IPS DF 6.9 (cell line): Measurements from ENCODE around the gene C8G.

ENCODE experiments used
- DNase-seq: peaks from one replicate; pipeline ENCODE4 v3.0.0-alpha.2; 2013; ENCODE audit warnings: low read depth, low spot score
- H3K27ac ChIP-seq: one replicate; pipeline ENCODE4 v1.5.1; 2013; ENCODE audit warnings: low read length, control low read depth
- H3K27me3 ChIP-seq: 2 replicates; pipeline ENCODE4 v1.6.1; 2013; ENCODE audit warnings: mild to moderate bottlenecking, low read length; ENCODE audit not compliant: control insufficient read depth, insufficient read depth
- H3K36me3 ChIP-seq: 2 replicates; pipeline ENCODE4 v1.6.1; 2013; ENCODE audit warnings: low read length; ENCODE audit not compliant: control insufficient read depth, insufficient read depth
- H3K4me1 ChIP-seq: 2 replicates; pipeline ENCODE4 v1.6.1; 2013; ENCODE audit warnings: low read length; ENCODE audit not compliant: control insufficient read depth, insufficient read depth
- H3K4me3 ChIP-seq: 2 replicates; pipeline ENCODE4 v1.5.1; 2013; ENCODE audit warnings: mild to moderate bottlenecking, low read length
- H3K9me3 ChIP-seq: 2 replicates; pipeline ENCODE4 v1.6.1; 2013; ENCODE audit warnings: low read length, inconsistent platforms; ENCODE audit not compliant: control insufficient read depth, insufficient read depth
- WGBS: extraction: QIAGEN DNeasy Blood & Tissue Kit; methylation state at CpG from one replicate; pipeline ENCODE4 v1.1.7; 2013; ENCODE audit warnings: mixed read lengths, missing lambda C conversion rate; ENCODE audit not compliant: insufficient read length, insufficient coverage; 5-methylcytosine and 5-hydroxymethylcytosine counted together

Gene C8G

DNA sequence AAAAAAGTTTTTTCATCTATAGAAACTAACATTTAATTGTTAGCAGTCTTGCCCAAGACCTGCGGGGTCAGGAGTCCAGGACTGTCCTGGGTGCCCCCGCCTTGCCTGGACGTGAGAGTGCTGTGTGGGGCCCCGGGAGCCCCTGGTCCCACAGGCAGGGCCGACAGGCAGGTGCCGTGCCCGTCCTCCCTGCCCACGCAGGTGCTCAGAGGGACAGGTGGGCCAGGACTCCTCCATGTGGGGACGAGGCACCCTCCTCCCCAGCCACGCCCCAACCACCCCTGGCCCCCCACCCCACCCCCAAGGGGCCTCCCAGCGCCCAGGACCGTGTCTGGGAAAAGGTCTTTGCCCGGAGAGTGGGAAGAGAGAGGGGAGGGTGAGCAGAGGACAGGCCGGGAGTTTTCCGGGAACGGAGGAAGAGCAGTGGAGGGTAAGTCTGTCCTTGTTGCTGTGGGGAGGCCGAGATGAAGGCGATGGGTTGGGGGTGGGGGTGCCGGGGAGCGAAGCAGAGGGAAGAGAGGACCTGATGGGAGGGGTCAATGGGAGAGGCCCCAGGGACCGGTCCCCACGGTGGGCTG, 4.3 kb downstream of the C8G start:
- Histone ChIP-seq H3K4me3 (peak overlapping the region; percentile 59; the same call in 1 of the 2 replicates), H3K27me3 (no peaks in the 10 kb centered on the region), H3K4me1 (peaks cover 3% of the 10 kb centered on the region; the same call in 1 of the 2 replicates), H3K27ac (no peak overlapping the region), H3K9me3 (no peaks in the 10 kb centered on the region), H3K36me3 (no peaks in the 10 kb centered on the region)
- no peak for DNase-seq
- no CpG with 5 or more reads among the region's 22 CpGs for WGBS

DNA sequence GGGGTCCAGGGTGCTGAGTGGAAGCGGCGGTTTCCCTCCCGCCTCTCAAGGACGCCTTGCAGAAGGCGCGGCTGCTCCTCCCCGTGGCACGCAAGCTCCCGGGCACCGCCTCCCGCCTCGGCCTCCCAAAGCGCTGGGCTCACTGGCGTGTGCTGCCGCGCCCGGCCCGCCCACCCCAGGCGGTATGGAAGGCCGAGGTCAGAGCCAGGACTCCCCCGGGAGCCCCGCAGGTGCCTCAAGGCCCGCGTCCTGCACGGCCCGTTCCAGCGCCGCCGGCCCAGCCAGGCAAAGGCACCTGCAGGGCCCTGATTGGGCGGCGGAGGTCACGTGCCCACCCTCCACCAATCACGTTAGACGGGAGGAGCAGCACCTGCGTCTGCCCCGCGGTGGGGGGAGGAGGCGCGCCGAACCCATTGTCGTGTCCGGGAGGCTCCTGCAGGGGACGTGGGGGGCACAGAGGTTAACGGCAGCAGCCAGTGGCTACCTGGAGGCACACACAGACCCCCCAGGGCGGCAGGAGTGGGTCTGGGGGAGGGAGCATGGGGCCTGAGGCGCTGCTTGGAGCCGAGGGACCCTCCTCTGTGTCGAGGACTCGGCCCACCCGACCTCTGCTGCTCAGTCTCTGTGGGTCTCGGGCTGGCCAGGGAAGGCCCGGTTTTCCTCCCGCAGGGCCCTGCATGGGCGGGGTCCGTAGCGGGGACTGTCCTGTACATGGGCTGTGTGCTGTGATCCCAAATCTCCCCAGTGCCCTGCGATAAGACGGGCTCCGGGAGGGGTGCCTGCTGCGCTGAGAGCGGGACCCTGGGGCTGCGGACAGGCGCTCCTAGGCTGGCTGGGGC, 5.0 kb downstream of the C8G start:
- no peaks in the 10 kb centered on the region for H3K27me3 ChIP-seq
- no peak overlapping the region for H3K27ac ChIP-seq
- H3K36me3 ChIP-seq: no peaks in the 10 kb centered on the region; the same call in 1 of the 2 replicates
- DNase-seq: peak; percentile 85
- peaks cover under 1% of the 10 kb centered on the region; the same call in 1 of the 2 replicates for H3K4me1 ChIP-seq
- no peaks in the 10 kb centered on the region for H3K9me3 ChIP-seq
- H3K4me3 ChIP-seq: peak overlapping the region; percentile 59
- WGBS: no CpG with 5 or more reads among the region's 63 CpGs

DNA sequence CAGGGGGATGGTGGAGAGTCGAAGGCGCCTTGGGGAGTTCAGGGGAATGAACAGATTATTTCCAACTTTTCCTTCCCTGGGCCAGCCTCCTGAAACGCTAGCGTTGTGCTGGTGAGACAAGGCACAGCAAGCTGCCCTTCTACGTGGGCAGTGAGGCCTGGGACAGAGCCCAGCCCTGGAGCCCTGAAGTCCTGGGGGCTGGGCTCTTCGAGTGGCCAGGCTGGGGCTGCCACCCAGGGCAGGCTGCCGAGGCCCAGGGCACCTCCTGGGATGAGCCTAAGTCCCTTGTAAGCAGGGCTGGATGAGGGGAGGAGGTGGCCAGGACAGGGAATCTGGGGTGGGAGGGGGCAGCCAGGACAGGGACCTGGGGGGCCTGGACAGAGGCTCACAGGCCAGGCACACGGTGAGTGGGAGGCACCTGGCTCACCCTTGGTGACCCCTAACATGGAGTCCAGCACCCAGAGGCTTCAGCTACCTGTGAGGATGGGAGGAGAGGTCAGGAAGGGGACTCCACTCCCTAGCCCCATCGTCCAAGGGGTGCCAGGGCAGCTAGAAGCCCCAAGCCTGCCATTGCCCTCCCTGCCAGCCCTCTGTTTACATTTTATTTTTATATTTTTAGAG, 5.7 kb downstream of the C8G start:
- WGBS: no CpG with 5 or more reads among the region's 9 CpGs
- Histone ChIP-seq H3K27ac (no peak overlapping the region), H3K4me3 (no peak overlapping the region), H3K36me3 (no peaks in the 10 kb centered on the region; the same call in 1 of the 2 replicates), H3K9me3 (no peaks in the 10 kb centered on the region), H3K4me1 (no peaks in the 10 kb centered on the region; the same call in 1 of the 2 replicates), H3K27me3 (no peaks in the 10 kb centered on the region)
- DNase-seq: no peak

DNA sequence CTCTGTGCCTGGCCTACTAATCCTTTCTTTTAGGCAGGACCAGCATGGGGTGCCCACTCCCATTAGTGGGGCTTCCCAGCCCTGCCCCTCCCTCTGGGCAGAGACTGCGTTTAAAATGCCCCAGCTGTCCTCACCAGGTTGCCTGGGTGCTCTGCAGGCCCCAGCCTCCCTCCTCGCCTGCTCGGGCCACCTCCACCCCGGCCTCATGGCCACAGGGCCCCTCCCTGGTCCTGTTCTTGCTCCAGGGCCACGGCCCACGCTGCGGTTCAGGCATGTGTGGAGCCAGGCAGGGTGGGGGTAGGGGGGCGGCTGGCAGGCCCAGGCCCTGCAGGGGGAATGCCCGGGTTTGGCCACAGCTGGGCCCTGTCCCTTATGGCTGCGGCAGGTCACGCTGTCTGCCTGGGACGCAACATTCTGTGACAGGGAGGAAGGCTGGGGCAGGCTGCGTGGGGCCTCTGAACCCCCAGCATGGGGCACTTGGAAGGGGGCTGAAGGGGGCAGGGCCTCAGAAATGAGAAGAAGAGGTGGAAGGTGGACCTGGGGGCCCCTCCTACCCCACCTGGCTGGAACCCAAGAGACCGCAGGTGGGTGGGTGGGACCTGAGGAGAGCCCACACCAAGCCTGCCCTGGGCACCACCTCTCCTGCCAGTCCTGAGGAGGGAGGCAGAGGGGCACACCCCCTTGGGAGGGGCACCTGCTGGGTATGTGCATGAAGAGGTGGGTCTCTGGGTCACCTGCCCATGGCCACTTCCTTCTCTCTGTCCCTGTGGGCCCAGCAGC, 6.7 kb downstream of the C8G start, which contains the start of gene LCN12:
Gene LCN12 (plus strand): TSS at position 733 of the 780 bp plus-strand sequence. CDS start 55 bp downstream, outside the sequence.
- WGBS: no CpG with 5 or more reads among the region's 14 CpGs
- H3K9me3 ChIP-seq: no peaks in the 10 kb centered on the region
- no peak within 1 kb of the TSS for H3K27ac ChIP-seq
- no peak for DNase-seq
- H3K36me3 ChIP-seq: no peaks in the 10 kb centered on the region; the same call in 1 of the 2 replicates
- H3K27me3 ChIP-seq: no peaks in the 10 kb centered on the region
- H3K4me1 ChIP-seq: no peaks in the 10 kb centered on the region; the same call in 1 of the 2 replicates
- H3K4me3 ChIP-seq: no peak within 1 kb of the TSS

DNA sequence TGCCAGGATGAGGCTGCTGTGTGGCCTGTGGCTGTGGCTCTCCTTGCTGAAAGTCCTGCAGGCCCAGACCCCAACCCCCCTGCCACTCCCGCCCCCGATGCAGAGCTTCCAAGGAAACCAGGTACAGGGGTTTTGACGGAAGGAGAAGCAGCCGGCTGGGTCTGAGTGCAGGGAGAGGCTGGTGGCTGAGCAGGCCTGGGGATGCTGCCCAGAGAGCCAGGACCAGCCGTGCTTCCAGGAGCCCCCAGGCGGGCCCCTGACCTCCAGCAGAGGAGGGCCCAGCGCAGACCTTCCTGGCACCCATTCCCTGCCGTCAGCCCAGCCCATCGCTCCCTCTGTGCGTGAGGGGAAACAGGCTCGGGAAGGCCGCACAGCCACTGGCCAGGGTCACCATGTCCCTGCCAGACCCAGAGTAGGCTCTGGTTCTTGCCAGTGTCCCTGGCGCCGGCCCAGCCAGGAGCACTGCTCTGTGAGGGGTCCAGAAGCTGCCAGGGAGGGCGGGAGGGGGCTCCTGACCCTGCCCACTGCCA, 7.3 kb downstream of the C8G start:
- no peak overlapping the region for H3K27ac ChIP-seq
- no peak overlapping the region for H3K4me3 ChIP-seq
- no peaks in the 10 kb centered on the region for H3K27me3 ChIP-seq
- DNase-seq: no peak
- no peaks in the 10 kb centered on the region for H3K9me3 ChIP-seq
- no peaks in the 10 kb centered on the region; the same call in 1 of the 2 replicates for H3K4me1 ChIP-seq
- WGBS: no CpG with 5 or more reads among the region's 15 CpGs
- H3K36me3 ChIP-seq: no peaks in the 10 kb centered on the region; the same call in 1 of the 2 replicates

DNA sequence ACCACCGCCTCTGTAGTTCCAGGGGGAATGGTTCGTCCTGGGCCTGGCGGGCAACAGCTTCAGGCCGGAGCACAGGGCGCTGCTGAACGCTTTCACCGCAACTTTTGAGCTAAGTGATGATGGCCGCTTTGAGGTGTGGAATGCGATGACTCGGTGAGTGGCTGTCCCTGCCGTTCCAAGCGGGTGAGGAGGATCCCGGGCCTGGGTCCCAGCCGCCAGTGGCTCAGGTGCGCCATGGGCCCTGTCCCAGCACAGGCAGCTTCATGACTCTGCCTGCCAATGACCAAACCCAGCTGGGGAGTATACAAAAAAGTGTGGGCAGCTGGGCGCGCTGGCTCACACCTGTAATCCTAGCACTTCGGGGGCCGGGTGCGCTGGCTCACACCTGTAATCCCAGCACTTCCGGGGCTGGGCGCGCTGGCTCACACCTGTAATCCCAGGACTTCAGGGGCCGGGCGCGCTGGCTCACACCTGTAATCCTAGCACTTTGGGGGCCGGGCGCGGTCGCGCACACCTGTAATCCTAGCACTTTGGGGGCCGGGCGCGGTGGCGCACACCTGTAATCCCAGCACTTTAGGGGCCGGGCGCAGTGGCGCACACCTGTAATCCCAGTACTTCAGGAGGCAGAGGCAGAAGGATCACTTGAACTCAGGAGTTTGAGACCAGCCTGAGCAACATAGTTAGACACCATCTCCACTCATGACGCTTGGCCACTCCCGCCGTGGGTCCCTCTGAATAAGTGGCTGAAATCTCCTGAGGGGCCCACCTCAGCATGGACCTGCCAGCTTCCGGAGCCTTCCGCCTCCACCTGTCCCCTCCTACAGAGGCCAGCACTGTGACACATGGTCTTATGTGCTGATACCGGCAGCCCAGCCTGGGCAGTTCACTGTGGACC, 8.1 kb downstream of the C8G start:
- Histone ChIP-seq H3K4me3 (no peak overlapping the region), H3K27ac (no peak overlapping the region), H3K36me3 (no peaks in the 10 kb centered on the region; the same call in 1 of the 2 replicates), H3K4me1 (no peaks in the 10 kb centered on the region; the same call in 1 of the 2 replicates), H3K27me3 (no peaks in the 10 kb centered on the region), H3K9me3 (no peaks in the 10 kb centered on the region)
- WGBS: no CpG with 5 or more reads among the region's 44 CpGs
- no peak for DNase-seq

DNA sequence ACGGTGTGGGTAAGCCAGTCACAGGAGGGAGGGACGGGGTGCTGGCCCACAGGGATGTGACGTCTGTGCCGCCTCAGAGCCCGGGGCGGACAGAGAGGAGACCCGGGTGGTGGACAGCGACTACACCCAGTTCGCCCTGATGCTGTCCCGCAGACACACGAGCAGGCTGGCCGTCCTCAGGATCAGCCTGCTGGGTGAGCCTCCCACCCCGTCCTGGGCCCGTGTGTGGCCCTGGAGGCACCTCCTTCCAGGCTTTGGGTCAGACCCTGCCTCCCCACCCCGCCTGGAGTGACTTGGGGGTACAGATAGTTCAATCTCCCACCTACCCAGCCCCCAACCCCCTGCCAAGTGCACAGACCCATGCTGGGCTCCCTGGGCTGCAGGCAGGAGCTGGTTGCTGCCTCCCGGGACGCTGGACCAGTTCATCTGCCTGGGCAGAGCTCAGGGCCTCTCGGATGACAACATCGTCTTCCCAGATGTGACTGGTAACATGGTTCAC, 8.8 kb downstream of the C8G start:
- Histone ChIP-seq H3K27ac (no peak overlapping the region), H3K27me3 (no peaks in the 10 kb centered on the region), H3K4me3 (no peak overlapping the region), H3K4me1 (no peaks in the 10 kb centered on the region; the same call in 1 of the 2 replicates), H3K36me3 (no peaks in the 10 kb centered on the region; the same call in 1 of the 2 replicates), H3K9me3 (no peaks in the 10 kb centered on the region)
- no CpG with 5 or more reads among the region's 19 CpGs for WGBS
- no peak for DNase-seq

DNA sequence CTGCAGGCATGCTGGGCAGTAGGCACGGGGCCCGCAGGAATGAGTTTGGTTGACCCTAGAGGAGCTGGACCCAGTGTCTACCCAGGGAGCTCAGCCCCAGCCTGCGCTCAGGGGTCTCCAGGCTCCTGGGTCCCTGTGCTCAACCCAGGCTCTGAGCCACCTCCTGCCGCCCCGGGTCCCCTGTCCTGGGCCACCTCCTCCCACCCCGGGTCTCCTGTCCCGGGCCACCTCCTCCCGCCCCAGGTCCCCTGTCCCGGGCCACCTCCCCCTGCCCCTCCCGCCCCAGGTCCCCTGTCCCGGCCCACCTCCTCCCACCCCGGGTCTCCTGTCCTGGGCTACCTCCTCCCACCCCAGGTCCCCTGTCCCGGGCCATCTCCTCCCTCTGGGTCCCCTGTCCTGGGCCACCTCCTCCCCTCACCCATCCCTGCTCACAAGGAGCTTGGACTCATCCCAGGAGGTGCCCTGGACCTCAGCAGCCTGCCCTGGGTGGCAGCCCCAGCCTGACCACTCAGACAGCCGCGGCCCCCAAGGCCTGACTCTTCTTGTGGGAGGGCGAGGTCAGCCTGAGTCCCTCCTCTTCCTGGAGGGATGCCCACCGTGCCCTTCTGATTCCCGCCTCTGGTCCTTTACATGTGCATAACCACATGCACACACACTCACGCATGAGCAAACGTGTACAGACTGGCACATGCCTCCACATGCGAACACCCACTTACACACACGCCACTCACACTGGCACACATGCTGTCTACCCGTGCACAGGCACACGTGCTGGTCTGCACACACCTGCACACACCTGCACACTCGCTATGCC, 9.4 kb downstream of the C8G start:
- H3K27me3 ChIP-seq: no peaks in the 10 kb centered on the region
- no peak overlapping the region for H3K27ac ChIP-seq
- no peaks in the 10 kb centered on the region; the same call in 1 of the 2 replicates for H3K36me3 ChIP-seq
- WGBS: no CpG with 5 or more reads among the region's 25 CpGs
- H3K4me3 ChIP-seq: no peak overlapping the region
- H3K9me3 ChIP-seq: no peaks in the 10 kb centered on the region
- DNase-seq: no peak
- no peaks in the 10 kb centered on the region; the same call in 1 of the 2 replicates for H3K4me1 ChIP-seq
